Spleen (tissue), 13 donors: ENCODE data around the gene ZNF606. TPM values are rescaled to one million over a fixed set of nuclear protein-coding genes. Genes with fewer than 3 reads are reported as not detected.

Experiments
- DNase-seq: peaks from one replicate; pipeline ENCODE4 v3.0.0-alpha.2; 2020
- H3K27ac ChIP-seq, 8 donors: fragments of 200-600 bp; sonication (generic) in 7 of 8; 1 replicate in 4 of 8; 2 replicates in 4 of 8; pipeline versions ENCODE4 v1.5.0 to v1.8.0; 2016 to 2021; ENCODE audit warnings: inconsistent platforms in 4 of 8, mild to moderate bottlenecking in 4 of 8, moderate library complexity in 1 of 8
- H3K27me3 ChIP-seq, 7 donors: fragments of 200-600 bp; sonication (generic) in 6 of 7; replicated peaks in 1 of 7; 1 replicate in 4 of 7; 2 replicates in 3 of 7; pipeline versions ENCODE4 v1.5.0 to v1.8.0; 2016 to 2021; ENCODE audit warnings: inconsistent platforms in 3 of 7, mild to moderate bottlenecking in 1 of 7
- H3K36me3 ChIP-seq, 6 donors: fragments of 200-600 bp; sonication (generic) in 5 of 6; 1 replicate in 4 of 6; 2 replicates in 2 of 6; pipeline versions ENCODE4 v1.5.0 to v1.8.0; 2016 to 2021; ENCODE audit warnings: inconsistent platforms in 2 of 6
- H3K4me1 ChIP-seq, 6 donors: fragments of 200-600 bp; sonication (generic) in 5 of 6; 1 replicate in 3 of 6; 2 replicates in 3 of 6; pipeline versions ENCODE4 v1.5.0 to v1.8.0; 2016 to 2021; ENCODE audit warnings: inconsistent platforms in 3 of 6
- H3K4me3 ChIP-seq, 8 donors: fragments of 200-600 bp; sonication (generic) in 7 of 8; 1 replicate in 4 of 8; 2 replicates in 4 of 8; pipeline versions ENCODE4 v1.5.0 to v1.8.0; 2016 to 2021; ENCODE audit warnings: inconsistent platforms in 4 of 8, mild to moderate bottlenecking in 4 of 8, moderate library complexity in 2 of 8
- H3K9me3 ChIP-seq, 8 donors: fragments of 200-600 bp; sonication (generic) in 7 of 8; 1 replicate in 4 of 8; 2 replicates in 4 of 8; pipeline versions ENCODE4 v1.5.0 to v1.8.0; 2016 to 2021; ENCODE audit warnings: inconsistent platforms in 4 of 8
- POLR2A ChIP-seq, 3 donors: fragments of 450-650 bp; IDR thresholded peaks; one replicate each; pipeline ENCODE4 v1.5.1; 2017; ENCODE audit warnings: antibody characterized with exemption in 3 of 3, mild to moderate bottlenecking in 1 of 3
- POLR2AphosphoS5 ChIP-seq, 3 donors: sonication (generic); formaldehyde crosslinking; IDR thresholded peaks; one replicate each; pipeline ENCODE4 v1.5.1; 2017; ENCODE audit warnings: antibody characterized with exemption in 3 of 3
- WGBS, 5 donors: extraction: QIAGEN DNeasy Blood & Tissue Kit in 3 of 5; methylation state at CpG; one replicate each; pipeline versions ENCODE4 v1.1.5 to v1.1.7; 2013 to 2018; 5-methylcytosine and 5-hydroxymethylcytosine counted together
- intact Hi-C: fragments of 100-400 bp; cut with DNase I; formaldehyde crosslinking; loops from one replicate; pipeline ENCODE4 v1.15.0; 2023; ENCODE audit warnings: low total_unique reads
- long read RNA-seq, 2 donors: transcript quantifications; one replicate each; lab custom pipeline, GENCODE V29; 2026
- polyA plus RNA-seq, 3 donors: library from polyadenylated mRNA; stranded (reverse); fragments of 200-250 nt; gene quantifications; one replicate each; pipeline ENCODE4 v1.2.1, GENCODE V29; 2013
- total RNA-seq, 7 donors: library from RNA; depleted of rRNA in 3 of 7; stranded (reverse); fragments of >200 nt in 3 of 7; fragmentation: NEBNext Ultra II Directional in 4 of 7; extraction: Animal tissue kit (Norgen Biotek cat#: 25700) in 4 of 7; gene quantifications; one replicate each; pipeline versions ENCODE4 v1.1.0 to v1.2.1, GENCODE V29; 2016 to 2021
- TF ChIP-seq, protein P1 (sequence below), 11 experiments: fragments of 200-600 bp in 7 of 11; fragments of 450-650 bp in 4 of 11; sonication (generic) in 4 of 11; IDR thresholded peaks in 8 of 11; conservative IDR thresholded peaks in 3 of 11; 1 replicate in 7 of 11; 2 replicates in 4 of 11; pipeline versions ENCODE4 v1.4.0 to v1.8.0; 2016 to 2021; ENCODE audit warnings: antibody characterized with exemption in 11 of 11, inconsistent platforms in 4 of 11, mild to moderate bottlenecking in 1 of 11
- donor health status: healthy with polysubstance abuse.
- donor health status: DM: no; HTN: no; CAD: no; lungs with moderate emphysema.
- donor health status: DM: no; HTN: no; CAD: no.
- donor health status: Bipolar disorder and iron deficiency.
- donor health status: healthy.
- donor health status: DM: no; HTN: no; CAD: no.
- donor health status: DM: yes; HTN: yes; CAD: no.

The ZNF606 gene
- 10 to 100 TPM; 12.4 to 25.3 (median 17.3) TPM for total RNA-seq
- 10 to 100 TPM in 1 of 3 donors, 1 to 10 TPM in 2; 5.6 to 12.4 (median 9.3) TPM for polyA plus RNA-seq
- long read RNA-seq, donor 1, full-length matches to known transcripts = 4 of 4 reads
- long read RNA-seq, donor 1, partial matches to known transcripts = 0 of 4 reads
- long read RNA-seq, donor 1, other reads (novel, unspliced or antisense) = 0 of 4 reads
- long read RNA-seq, donor 2, partial matches to known transcripts = 0 of 2 reads
- long read RNA-seq, donor 2, other reads (novel, unspliced or antisense) = 0 of 2 reads

GRCh38 chr19:58002384-58003173 lies at the start of gene ZNF606:
TSS of gene ZNF606 (minus strand) at chr19:58002820. CDS start at chr19:58001319, 1,501 bp downstream.
- H3K36me3 ChIP-seq = peaks cover 9 to 79% (median 63%) of the 10 kb centered on the region in 6 donors
- H3K27me3 ChIP-seq = no peaks in the 10 kb centered on the region
- peaks cover 11 to 48% (median 28%) of the 10 kb centered on the region in 6 donors for H3K4me1 ChIP-seq
- intact Hi-C loops = no loop called here
- TF ChIP-seq, protein P1, sequence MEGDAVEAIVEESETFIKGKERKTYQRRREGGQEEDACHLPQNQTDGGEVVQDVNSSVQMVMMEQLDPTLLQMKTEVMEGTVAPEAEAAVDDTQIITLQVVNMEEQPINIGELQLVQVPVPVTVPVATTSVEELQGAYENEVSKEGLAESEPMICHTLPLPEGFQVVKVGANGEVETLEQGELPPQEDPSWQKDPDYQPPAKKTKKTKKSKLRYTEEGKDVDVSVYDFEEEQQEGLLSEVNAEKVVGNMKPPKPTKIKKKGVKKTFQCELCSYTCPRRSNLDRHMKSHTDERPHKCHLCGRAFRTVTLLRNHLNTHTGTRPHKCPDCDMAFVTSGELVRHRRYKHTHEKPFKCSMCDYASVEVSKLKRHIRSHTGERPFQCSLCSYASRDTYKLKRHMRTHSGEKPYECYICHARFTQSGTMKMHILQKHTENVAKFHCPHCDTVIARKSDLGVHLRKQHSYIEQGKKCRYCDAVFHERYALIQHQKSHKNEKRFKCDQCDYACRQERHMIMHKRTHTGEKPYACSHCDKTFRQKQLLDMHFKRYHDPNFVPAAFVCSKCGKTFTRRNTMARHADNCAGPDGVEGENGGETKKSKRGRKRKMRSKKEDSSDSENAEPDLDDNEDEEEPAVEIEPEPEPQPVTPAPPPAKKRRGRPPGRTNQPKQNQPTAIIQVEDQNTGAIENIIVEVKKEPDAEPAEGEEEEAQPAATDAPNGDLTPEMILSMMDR (IDR thresholded peaks at IDR 0.05 in 8 of 11, conservative IDR thresholded peaks at IDR 0.05 in 3 of 11) = no peak
- peak; percentile 94 to 96 (median 94) for TF ChIP-seq POLR2AphosphoS5 (IDR thresholded peaks at IDR 0.05)
- peak in 1 of 3 donors; percentile 44 for TF ChIP-seq POLR2A (IDR thresholded peaks at IDR 0.05)
- peak within 1 kb of the TSS; percentile 88 to 98 (median 93) for H3K27ac ChIP-seq
- peak; percentile 97 for DNase-seq
- H3K9me3 ChIP-seq = peaks cover 6 to 86% (median 79%) of the 10 kb centered on the region in 8 donors
- 0 to 1% (median 1%) methylated on average over 44 to 91 of the region's 91 CpGs for WGBS, 5 donors
- H3K4me3 ChIP-seq = peak within 1 kb of the TSS; percentile 63 to 85 (median 77)

- peaks cover 0 to 100% (median 75%) of the 10 kb centered on the region in 8 donors for H3K9me3 ChIP-seq
- no peak overlapping the region for H3K4me3 ChIP-seq
- H3K4me1 ChIP-seq = peaks cover 0 to 5% (median 0%) of the 10 kb centered on the region in 6 donors
- intact Hi-C loops = no loop called here
- DNase-seq = no peak
- peaks cover 0 to 23% (median 0%) of the 10 kb centered on the region in 7 donors for H3K27me3 ChIP-seq
- TF ChIP-seq POLR2A (IDR thresholded peaks at IDR 0.05) = no peak
- TF ChIP-seq, protein P1 (IDR thresholded peaks at IDR 0.05 in 8 of 11, conservative IDR thresholded peaks at IDR 0.05 in 3 of 11) = no peak
- TF ChIP-seq POLR2AphosphoS5 (IDR thresholded peaks at IDR 0.05) = no peak
- WGBS, 5 donors = 92 to 98% (median 96%) methylated on average over 15 to 16 of the region's 16 CpGs
- H3K27ac ChIP-seq = no peak overlapping the region
- no peaks in the 10 kb centered on the region for H3K36me3 ChIP-seq
Observed at GRCh38 chr19:58052256-58052655, 49.6 kb upstream of the ZNF606 start.

GRCh38 chr19:58047672-58048071 lies 45.1 kb upstream of the ZNF606 start:
- intact Hi-C loops = no loop called here
- WGBS, 5 donors = 91 to 93% (median 92%) methylated on average over 11 to 12 of the region's 12 CpGs
- H3K9me3 ChIP-seq = peaks cover 0 to 100% (median 100%) of the 10 kb centered on the region in 8 donors

More at GRCh38 chr19:58047672-58048071, 45.1 kb upstream of the ZNF606 start:
- TF ChIP-seq POLR2AphosphoS5 (IDR thresholded peaks at IDR 0.05) (no peak), POLR2A (IDR thresholded peaks at IDR 0.05) (no peak)
- TF ChIP-seq, protein P1 (IDR thresholded peaks at IDR 0.05 in 8 of 11, conservative IDR thresholded peaks at IDR 0.05 in 3 of 11) = no peak
- no peak for DNase-seq
- Histone ChIP-seq H3K27ac (no peak overlapping the region), H3K27me3 (peaks cover 0 to 4% (median 0%) of the 10 kb centered on the region in 7 donors), H3K4me1 (no peaks in the 10 kb centered on the region), H3K4me3 (no peak overlapping the region), H3K36me3 (no peaks in the 10 kb centered on the region)
